ENCODE results near the gene TLN1. TPM values are rescaled to one million over a fixed set of nuclear protein-coding genes. Genes with fewer than 3 reads are reported as not detected.

TLN1 gene
- total and polyA plus RNA-seq, 2 experiments from 2014 or later = 21.5 to 120 TPM

DNA sequence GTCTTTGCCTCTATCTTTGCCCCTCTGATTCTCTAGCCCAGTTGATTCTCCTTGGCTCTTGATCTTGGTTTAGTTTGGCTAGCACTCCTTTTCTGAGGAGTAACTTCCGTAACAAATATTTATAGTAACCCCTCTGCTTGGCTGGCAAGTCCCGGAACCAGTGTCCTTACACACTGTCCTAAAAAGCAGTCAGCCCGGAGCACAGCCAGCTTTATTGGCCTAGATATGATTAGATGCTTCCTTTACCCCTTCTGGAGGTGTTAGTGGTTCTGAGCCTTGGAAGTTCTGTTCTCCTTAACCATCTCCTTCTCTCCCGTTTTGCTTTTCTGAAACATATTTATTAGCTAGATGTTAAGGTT lies 39.1 kb upstream of the TLN1 start (continued):
- TF ChIP-seq, protein P1, sequence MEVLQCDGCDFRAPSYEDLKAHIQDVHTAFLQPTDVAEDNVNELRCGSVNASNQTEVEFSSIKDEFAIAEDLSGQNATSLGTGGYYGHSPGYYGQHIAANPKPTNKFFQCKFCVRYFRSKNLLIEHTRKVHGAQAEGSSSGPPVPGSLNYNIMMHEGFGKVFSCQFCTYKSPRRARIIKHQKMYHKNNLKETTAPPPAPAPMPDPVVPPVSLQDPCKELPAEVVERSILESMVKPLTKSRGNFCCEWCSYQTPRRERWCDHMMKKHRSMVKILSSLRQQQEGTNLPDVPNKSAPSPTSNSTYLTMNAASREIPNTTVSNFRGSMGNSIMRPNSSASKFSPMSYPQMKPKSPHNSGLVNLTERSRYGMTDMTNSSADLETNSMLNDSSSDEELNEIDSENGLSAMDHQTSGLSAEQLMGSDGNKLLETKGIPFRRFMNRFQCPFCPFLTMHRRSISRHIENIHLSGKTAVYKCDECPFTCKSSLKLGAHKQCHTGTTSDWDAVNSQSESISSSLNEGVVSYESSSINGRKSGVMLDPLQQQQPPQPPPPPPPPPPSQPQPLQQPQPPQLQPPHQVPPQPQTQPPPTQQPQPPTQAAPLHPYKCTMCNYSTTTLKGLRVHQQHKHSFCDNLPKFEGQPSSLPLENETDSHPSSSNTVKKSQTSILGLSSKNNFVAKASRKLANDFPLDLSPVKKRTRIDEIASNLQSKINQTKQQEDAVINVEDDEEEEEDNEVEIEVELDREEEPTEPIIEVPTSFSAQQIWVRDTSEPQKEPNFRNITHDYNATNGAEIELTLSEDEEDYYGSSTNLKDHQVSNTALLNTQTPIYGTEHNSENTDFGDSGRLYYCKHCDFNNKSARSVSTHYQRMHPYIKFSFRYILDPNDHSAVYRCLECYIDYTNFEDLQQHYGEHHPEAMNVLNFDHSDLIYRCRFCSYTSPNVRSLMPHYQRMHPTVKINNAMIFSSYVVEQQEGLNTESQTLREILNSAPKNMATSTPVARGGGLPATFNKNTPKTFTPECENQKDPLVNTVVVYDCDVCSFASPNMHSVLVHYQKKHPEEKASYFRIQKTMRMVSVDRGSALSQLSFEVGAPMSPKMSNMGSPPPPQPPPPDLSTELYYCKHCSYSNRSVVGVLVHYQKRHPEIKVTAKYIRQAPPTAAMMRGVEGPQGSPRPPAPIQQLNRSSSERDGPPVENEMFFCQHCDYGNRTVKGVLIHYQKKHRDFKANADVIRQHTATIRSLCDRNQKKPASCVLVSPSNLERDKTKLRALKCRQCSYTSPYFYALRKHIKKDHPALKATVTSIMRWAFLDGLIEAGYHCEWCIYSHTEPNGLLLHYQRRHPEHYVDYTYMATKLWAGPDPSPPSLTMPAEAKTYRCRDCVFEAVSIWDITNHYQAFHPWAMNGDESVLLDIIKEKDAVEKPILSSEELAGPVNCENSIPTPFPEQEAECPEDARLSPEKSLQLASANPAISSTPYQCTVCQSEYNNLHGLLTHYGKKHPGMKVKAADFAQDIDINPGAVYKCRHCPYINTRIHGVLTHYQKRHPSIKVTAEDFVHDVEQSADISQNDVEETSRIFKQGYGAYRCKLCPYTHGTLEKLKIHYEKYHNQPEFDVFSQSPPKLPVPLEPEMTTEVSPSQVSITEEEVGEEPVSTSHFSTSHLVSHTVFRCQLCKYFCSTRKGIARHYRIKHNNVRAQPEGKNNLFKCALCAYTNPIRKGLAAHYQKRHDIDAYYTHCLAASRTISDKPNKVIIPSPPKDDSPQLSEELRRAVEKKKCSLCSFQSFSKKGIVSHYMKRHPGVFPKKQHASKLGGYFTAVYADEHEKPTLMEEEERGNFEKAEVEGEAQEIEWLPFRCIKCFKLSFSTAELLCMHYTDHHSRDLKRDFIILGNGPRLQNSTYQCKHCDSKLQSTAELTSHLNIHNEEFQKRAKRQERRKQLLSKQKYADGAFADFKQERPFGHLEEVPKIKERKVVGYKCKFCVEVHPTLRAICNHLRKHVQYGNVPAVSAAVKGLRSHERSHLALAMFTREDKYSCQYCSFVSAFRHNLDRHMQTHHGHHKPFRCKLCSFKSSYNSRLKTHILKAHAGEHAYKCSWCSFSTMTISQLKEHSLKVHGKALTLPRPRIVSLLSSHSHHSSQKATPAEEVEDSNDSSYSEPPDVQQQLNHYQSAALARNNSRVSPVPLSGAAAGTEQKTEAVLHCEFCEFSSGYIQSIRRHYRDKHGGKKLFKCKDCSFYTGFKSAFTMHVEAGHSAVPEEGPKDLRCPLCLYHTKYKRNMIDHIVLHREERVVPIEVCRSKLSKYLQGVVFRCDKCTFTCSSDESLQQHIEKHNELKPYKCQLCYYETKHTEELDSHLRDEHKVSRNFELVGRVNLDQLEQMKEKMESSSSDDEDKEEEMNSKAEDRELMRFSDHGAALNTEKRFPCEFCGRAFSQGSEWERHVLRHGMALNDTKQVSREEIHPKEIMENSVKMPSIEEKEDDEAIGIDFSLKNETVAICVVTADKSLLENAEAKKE (CRISPR knock-in tag; IDR thresholded peaks at IDR 0.05) = no peak
- TF ChIP-seq CREB1 (CRISPR knock-in tag; IDR thresholded peaks at IDR 0.05; ENCODE audit: low read depth) = no peak
- no peak for TF ChIP-seq ZNF331 (CRISPR knock-in tag; IDR thresholded peaks at IDR 0.05; ENCODE audit: low read depth)
- no peak for TF ChIP-seq POLR2AphosphoS5 (IDR thresholded peaks at IDR 0.05; ENCODE audit: low read depth)
- TF ChIP-seq EZH2 (IDR thresholded peaks at IDR 0.05; ENCODE audit: low read depth, unreplicated experiment) = no peak
- TF ChIP-seq NANOG (IDR thresholded peaks at IDR 0.05; ENCODE audit: borderline replicate concordance) = no peak

DNA sequence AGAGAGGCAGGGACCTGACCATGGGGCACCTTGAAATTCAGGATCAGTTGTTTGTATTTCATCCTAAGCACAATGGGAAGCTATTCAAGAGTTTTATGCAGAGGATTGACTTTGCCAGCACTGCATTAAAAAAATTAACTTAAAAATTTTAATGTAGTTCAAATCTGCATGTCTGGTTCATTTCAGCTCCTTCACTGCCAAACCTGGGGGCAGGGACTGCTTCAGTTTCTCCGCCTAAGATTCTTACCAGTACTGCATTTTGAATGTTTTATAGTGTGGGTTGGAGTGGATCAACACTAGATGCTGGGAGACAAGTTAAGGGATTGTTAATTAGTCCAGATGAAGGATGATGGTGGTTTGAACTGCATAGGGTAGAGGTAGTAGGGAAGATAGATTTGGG lies 37.8 kb upstream of the TLN1 start:
- Histone ChIP-seq H3K4me1 (ENCODE audit: insufficient read depth) (no peaks in the 10 kb centered on the region), H3K9me2 (ENCODE audit: insufficient read depth) (no peaks in the 10 kb centered on the region), H3K79me2 (replicated peaks; ENCODE audit: insufficient read depth) (peaks cover 10% of the 10 kb centered on the region), H3K4me2 (no peak overlapping the region), H2AFZ (no peak overlapping the region), H4K20me1 (replicated peaks; ENCODE audit: insufficient read depth) (peaks cover 3% of the 10 kb centered on the region; the same call in 1 of the 2 replicates), H3K36me3 (ENCODE audit: insufficient read depth) (no peaks in the 10 kb centered on the region), H3K27ac (ENCODE audit: low read depth) (no peak overlapping the region), H3K27me3 (ENCODE audit: insufficient read depth) (no peaks in the 10 kb centered on the region), H3F3A (replicated peaks; ENCODE audit: low read depth) (0 out of 2 replicates have a peak, but pooled peaks cover under 1% of the 10 kb centered on the region), H3K4me3 (no peak overlapping the region)
- Mint-ChIP-seq H3K9me3 (no peaks in the 10 kb centered on the region), H3K27ac (no peak overlapping the region), H3K4me3 (no peak overlapping the region), H3K36me3 (ENCODE audit: low read depth) (no peaks in the 10 kb centered on the region), H3K4me1 (peaks cover 1% of the 10 kb centered on the region), H3K27me3 (ENCODE audit: insufficient read depth, low read depth, poor library complexity) (no peaks in the 10 kb centered on the region)
- DNase-seq (ENCODE audit: low spot score) = no peak
- no peak for ATAC-seq
- no peak for TF ChIP-seq ZNF114 (CRISPR knock-in tag; IDR thresholded peaks at IDR 0.05)
- TF ChIP-seq NANOG (IDR thresholded peaks at IDR 0.05; ENCODE audit: borderline replicate concordance) = no peak
- TF ChIP-seq, protein P2, sequence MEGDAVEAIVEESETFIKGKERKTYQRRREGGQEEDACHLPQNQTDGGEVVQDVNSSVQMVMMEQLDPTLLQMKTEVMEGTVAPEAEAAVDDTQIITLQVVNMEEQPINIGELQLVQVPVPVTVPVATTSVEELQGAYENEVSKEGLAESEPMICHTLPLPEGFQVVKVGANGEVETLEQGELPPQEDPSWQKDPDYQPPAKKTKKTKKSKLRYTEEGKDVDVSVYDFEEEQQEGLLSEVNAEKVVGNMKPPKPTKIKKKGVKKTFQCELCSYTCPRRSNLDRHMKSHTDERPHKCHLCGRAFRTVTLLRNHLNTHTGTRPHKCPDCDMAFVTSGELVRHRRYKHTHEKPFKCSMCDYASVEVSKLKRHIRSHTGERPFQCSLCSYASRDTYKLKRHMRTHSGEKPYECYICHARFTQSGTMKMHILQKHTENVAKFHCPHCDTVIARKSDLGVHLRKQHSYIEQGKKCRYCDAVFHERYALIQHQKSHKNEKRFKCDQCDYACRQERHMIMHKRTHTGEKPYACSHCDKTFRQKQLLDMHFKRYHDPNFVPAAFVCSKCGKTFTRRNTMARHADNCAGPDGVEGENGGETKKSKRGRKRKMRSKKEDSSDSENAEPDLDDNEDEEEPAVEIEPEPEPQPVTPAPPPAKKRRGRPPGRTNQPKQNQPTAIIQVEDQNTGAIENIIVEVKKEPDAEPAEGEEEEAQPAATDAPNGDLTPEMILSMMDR (conservative IDR thresholded peaks at IDR 0.05; ENCODE audit: low read depth in 2 of 2) = no peak
- no peak for TF ChIP-seq CREB1 (CRISPR knock-in tag; IDR thresholded peaks at IDR 0.05; ENCODE audit: low read depth)
- TF ChIP-seq, protein P1 (CRISPR knock-in tag; IDR thresholded peaks at IDR 0.05) = no peak
